ENCODE results near the gene CEACAM6. TPM values are rescaled to one million over a fixed set of nuclear protein-coding genes. Genes with fewer than 3 reads are reported as not detected.

CEACAM6 gene
- total RNA-seq, 4 donors from 2014 or later = not detected

DNA sequence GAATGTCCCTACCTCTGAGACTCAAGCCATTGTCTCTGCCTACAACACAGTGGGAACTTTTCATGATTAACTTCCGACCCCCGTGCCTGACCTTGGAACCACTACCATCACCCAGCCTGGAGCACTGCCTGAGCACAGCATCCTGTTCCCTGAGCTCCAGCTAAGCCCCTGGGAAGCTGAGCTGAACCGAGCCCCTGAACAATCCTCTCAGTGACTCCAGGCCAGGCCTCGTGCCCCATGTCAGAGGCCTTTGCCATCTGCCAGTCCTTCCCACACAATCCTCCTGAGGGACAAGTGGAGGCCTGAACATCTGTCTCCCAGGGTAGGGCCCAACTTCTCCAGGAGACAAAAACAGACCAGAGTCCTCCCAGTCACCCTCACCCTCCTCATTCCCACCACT lies 58.6 kb downstream of the CEACAM6 start:
- Histone ChIP-seq H3K9me3 (no peaks in the 10 kb centered on the region), H3K27me3 (no peaks in the 10 kb centered on the region), H3K27ac (no peak overlapping the region), H3K4me1 (no peaks in the 10 kb centered on the region), H3K4me3 (no peak overlapping the region), H3K36me3 (no peaks in the 10 kb centered on the region)
- no peak for DNase-seq (ENCODE audit: low spot score in 2 of 2)
- TF ChIP-seq POLR2A (IDR thresholded peaks at IDR 0.05) (no peak), EP300 (IDR thresholded peaks at IDR 0.05) (no peak)
- TF ChIP-seq, protein P1, sequence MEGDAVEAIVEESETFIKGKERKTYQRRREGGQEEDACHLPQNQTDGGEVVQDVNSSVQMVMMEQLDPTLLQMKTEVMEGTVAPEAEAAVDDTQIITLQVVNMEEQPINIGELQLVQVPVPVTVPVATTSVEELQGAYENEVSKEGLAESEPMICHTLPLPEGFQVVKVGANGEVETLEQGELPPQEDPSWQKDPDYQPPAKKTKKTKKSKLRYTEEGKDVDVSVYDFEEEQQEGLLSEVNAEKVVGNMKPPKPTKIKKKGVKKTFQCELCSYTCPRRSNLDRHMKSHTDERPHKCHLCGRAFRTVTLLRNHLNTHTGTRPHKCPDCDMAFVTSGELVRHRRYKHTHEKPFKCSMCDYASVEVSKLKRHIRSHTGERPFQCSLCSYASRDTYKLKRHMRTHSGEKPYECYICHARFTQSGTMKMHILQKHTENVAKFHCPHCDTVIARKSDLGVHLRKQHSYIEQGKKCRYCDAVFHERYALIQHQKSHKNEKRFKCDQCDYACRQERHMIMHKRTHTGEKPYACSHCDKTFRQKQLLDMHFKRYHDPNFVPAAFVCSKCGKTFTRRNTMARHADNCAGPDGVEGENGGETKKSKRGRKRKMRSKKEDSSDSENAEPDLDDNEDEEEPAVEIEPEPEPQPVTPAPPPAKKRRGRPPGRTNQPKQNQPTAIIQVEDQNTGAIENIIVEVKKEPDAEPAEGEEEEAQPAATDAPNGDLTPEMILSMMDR (IDR thresholded peaks at IDR 0.05) = no peak
- 54 to 57% methylated on average over 3 to 4 of the region's 4 CpGs for WGBS, 2 donors

DNA sequence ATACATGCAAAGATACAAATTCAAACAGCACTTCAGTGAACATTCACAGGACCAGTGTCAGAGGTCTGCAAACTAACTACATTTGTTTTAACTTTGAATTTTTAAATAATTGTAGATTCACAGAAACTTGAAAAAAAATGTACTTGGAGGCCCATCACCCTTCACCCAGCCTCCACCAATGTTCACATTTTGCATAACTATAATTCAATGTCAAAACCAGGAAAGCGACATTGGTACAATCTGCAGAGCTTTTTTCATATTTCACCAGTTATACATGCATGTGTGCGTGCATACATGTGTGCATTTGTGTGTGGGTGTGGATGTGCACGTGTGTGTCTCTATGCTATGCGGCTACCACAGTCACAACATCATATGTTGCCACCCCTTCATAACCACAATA lies 60.0 kb downstream of the CEACAM6 start:
- Histone ChIP-seq H3K27me3 (no peaks in the 10 kb centered on the region), H3K4me3 (no peak overlapping the region), H3K4me1 (no peaks in the 10 kb centered on the region), H3K9me3 (no peaks in the 10 kb centered on the region), H3K36me3 (no peaks in the 10 kb centered on the region), H3K27ac (no peak overlapping the region)
- 67 to 82% methylated on average over 4 of the region's 4 CpGs for WGBS, 2 donors
- TF ChIP-seq, protein P1 (IDR thresholded peaks at IDR 0.05) = no peak
- no peak for DNase-seq (ENCODE audit: low spot score in 2 of 2)

DNA sequence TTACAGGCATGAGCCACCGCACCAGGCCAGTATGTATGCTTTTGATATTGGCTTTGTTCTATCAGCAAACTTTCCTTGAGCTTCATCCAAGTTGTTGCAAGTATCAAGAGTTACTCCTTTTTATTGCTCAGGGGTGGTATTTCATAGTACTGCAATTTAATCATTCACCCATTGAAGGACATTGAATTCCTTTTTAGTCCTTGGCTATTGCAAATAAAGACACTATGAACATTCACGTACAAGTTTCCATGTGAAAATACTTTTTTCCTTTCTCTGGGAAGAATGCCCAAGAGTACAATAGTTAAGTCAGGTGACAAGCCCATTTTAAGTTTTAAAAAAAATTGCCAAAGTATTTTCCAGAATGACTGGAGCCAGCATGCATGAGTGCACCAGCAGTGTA lies 61.4 kb downstream of the CEACAM6 start:
- Histone ChIP-seq H3K4me1 (no peaks in the 10 kb centered on the region), H3K27ac (no peak overlapping the region), H3K9me3 (no peaks in the 10 kb centered on the region), H3K27me3 (no peaks in the 10 kb centered on the region), H3K36me3 (no peaks in the 10 kb centered on the region), H3K4me3 (no peak overlapping the region)
- DNase-seq (ENCODE audit: low spot score in 2 of 2) = no peak
- 70 to 75% methylated on average over 2 of the region's 2 CpGs for WGBS, 2 donors
- TF ChIP-seq EP300 (IDR thresholded peaks at IDR 0.05) = no peak
- TF ChIP-seq POLR2A (IDR thresholded peaks at IDR 0.05) = no peak
- TF ChIP-seq, protein P1 (IDR thresholded peaks at IDR 0.05) = no peak

DNA sequence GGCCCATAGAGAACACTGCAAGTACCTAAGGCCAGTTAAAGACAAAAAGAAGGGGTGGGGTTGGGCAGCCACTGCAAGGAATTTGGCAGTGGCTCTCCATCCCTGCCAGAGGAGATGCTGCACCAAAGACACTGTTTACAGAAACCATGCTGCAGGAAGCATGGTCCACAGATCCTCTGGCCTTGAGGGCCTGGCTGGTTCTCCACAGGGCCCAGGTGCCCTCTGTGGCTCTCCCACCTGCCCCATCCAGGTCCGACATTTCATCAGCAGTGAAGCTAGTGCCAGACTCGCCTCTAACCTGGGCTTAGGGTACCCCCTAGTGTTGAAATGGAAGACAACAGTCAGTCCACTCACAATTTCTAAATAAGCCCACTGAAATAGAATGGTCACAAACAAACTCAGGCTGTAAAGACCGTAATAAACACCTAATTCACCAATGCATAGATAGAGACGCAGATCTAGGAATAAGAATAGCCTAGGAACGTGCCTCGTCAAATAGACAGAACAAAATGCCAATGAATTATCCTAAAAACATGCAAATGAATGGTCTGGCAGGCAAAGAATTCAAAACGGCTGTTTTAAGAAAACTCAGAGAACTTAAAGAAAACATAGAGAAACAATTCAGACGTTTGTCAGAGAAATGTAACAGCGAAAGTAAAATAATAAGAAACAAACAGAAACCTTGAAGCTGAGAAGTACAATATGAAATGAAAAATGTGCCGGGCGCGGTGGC lies 65.8 kb downstream of the CEACAM6 start:
- WGBS, 2 donors = 37 to 40% methylated on average over 12 of the region's 12 CpGs

More for the DNA sequence above, 65.8 kb downstream of the CEACAM6 start:
- Histone ChIP-seq H3K36me3 (no peaks in the 10 kb centered on the region), H3K4me3 (no peak overlapping the region), H3K4me1 (no peaks in the 10 kb centered on the region), H3K9me3 (no peaks in the 10 kb centered on the region), H3K27me3 (no peaks in the 10 kb centered on the region), H3K27ac (no peak overlapping the region)
- no peak for TF ChIP-seq POLR2A (IDR thresholded peaks at IDR 0.05)
- no peak for TF ChIP-seq EP300 (IDR thresholded peaks at IDR 0.05)
- TF ChIP-seq, protein P1 (IDR thresholded peaks at IDR 0.05) = peak in 4 of 5 experiments; percentile 9 to 48 (median 42)
- DNase-seq (ENCODE audit: low spot score in 2 of 2) = no peak

Other genes starting within 250 kb of the CEACAM6 start
- 1 to 10 TPM in 1 of 4 donors, under 1 TPM in 2, not detected in 1; 0.60 to 2.2 (median 0.87) TPM for gene CEACAM21, start 179.4 kb upstream of the CEACAM6 start, total RNA-seq
- gene CEACAM4, start 128.5 kb upstream of the CEACAM6 start, total RNA-seq = 1 to 10 TPM in 2 of 4 donors, under 1 TPM in 1, not detected in 1; 0.60 to 1.7 (median 1.6) TPM
- gene CEACAM7, start 67.3 kb upstream of the CEACAM6 start, total RNA-seq = not detected
- gene CEACAM5, start 46.9 kb upstream of the CEACAM6 start, total RNA-seq = not detected
- 1 to 10 TPM in 1 of 4 donors, not detected in 3; 1.0 TPM for gene CEACAM3, start 41.1 kb downstream of the CEACAM6 start, total RNA-seq
- not detected for gene LYPD4, start 89.2 kb downstream of the CEACAM6 start, total RNA-seq
- not detected for gene DMRTC2, start 89.5 kb downstream of the CEACAM6 start, total RNA-seq
- gene RPS19, start 104.7 kb downstream of the CEACAM6 start, total RNA-seq = 1,000 to 10,000 TPM in 2 of 4 donors, 100 to 1,000 TPM in 2; 835 to 1,204 (median 1,038) TPM
- not detected for gene CD79A, start 121.7 kb downstream of the CEACAM6 start, total RNA-seq
- gene ARHGEF1, start 127.7 kb downstream of the CEACAM6 start, total RNA-seq = 100 to 1,000 TPM in 3 of 4 donors, 10 to 100 TPM in 1; 68.4 to 225 (median 121) TPM
- under 1 TPM in 3 of 4 donors, not detected in 1; 0.30 to 0.59 (median 0.42) TPM for gene ERFL, start 172.9 kb downstream of the CEACAM6 start, total RNA-seq
- 100 to 1,000 TPM; 168 to 206 (median 199) TPM for gene RABAC1, start 203.8 kb downstream of the CEACAM6 start, total RNA-seq
- gene ATP1A3, start 238.7 kb downstream of the CEACAM6 start, total RNA-seq = not detected

All from tibial nerve (tissue), 4 donors.